C4-2B (cell line): ENCODE results near the gene LIPA.
"Not testable (repeated sequence)": the region's sequence is repeated elsewhere in the genome, so short reads cannot be mapped to it uniquely, and the experiment has no call there.

Source experiments
- H3K27ac ChIP-seq: fragments of 450-650 bp; 2 replicates; pipeline ENCODE4 v1.5.1; 2017
- ZFX ChIP-seq: fragments of 450-650 bp; IDR thresholded peaks from 2 replicates; pipeline ENCODE4 v1.6.1; 2017
- TF ChIP-seq, protein P1 (sequence below): fragments of 450-650 bp; conservative IDR thresholded peaks from 2 replicates; pipeline ENCODE4 v1.5.1; 2017; ENCODE audit warnings: mild to moderate bottlenecking

LIPA gene

DNA sequence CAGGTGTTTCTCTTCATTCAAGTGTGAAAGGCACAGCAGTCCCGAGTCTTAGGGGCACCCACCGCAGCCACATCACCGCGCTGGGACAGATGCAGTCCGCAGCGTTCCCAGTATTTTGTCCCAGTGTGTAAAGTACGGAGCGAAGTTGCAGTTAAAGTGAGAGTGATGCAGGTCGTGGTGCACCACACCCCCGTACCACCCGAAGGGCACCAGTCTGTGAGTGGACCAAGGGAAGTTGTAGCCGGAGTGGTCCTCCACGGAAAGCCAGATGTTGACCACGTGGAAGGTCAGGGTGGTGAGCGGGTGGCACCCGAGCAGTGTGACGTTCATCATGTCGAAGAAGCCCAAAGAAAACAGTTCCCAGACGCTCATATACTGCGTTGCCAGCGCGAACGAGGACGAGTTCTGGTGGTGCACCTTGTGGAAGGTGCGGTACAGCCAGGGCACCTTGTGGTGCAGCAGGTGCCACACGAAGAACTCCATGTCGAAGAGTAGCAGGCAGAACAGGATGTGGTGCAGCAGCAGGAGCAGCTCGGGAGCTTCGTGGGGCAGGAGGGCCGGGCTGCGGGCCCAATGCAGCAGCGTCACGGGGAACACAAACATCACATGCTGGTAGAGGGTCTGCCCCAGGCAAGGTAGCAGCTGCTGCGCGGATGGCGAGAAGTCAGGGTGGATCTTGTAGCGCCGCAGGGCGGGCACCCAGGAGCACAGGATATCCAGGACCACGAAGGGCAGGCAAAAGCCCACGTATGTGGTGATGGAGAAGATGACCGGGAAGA, 45.0 kb downstream of the LIPA start:
- TF ChIP-seq, protein P1, sequence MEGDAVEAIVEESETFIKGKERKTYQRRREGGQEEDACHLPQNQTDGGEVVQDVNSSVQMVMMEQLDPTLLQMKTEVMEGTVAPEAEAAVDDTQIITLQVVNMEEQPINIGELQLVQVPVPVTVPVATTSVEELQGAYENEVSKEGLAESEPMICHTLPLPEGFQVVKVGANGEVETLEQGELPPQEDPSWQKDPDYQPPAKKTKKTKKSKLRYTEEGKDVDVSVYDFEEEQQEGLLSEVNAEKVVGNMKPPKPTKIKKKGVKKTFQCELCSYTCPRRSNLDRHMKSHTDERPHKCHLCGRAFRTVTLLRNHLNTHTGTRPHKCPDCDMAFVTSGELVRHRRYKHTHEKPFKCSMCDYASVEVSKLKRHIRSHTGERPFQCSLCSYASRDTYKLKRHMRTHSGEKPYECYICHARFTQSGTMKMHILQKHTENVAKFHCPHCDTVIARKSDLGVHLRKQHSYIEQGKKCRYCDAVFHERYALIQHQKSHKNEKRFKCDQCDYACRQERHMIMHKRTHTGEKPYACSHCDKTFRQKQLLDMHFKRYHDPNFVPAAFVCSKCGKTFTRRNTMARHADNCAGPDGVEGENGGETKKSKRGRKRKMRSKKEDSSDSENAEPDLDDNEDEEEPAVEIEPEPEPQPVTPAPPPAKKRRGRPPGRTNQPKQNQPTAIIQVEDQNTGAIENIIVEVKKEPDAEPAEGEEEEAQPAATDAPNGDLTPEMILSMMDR, result no peak
- no peak for TF ChIP-seq ZFX
- no peak overlapping the region for H3K27ac ChIP-seq

DNA sequence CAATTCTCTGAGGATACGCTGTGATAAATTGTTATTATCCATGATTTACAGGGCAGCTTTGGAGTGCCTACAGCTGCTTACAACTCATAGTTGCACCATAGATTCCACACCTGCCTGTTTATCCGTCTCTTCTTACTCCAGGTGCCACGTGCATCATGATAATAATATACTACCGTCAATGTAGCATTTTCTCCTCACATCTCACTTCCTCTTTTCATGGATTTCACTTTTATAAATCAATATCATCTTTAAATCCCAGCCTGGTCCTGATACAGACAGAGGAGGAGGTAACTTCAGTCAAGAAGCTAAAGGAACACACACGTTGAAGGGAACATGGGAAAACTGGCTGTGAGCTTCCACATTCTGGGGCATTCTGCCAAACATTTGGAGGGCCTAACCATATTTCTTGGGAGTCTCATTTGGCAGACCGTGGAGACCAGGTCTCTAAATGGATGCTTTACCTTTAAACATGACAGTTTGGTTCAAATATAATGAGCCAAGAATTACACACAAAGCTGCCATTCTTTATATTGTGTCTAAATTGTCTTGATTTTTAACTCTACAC, 46.9 kb downstream of the LIPA start:
- TF ChIP-seq, protein P1, result no peak
- TF ChIP-seq ZFX, result no peak
- H3K27ac ChIP-seq, result no peak overlapping the region

GRCh38 chr10:89203237-89203636, 48.3 kb downstream of the LIPA start:
- TF ChIP-seq ZFX, result no peak
- TF ChIP-seq, protein P1, result no peak
- no peak overlapping the region for H3K27ac ChIP-seq

DNA sequence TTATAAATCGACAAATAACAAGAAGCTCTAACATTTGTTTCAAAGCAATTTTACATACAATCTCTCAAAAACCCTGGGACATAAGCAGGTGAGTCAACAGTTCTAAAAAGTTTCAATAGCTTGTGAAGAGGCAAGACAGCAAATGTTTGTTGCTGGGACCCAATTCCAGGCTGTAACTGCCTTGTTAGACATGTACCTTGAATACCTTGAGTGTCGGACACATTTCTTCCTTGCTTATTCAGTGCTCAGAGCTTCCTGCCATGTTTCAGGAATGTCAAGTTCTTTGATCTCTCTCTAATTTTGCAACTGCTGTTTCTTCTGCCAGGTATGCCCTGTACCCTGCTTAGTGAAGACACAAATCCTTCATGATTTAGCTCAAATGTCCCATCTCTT, 49.5 kb downstream of the LIPA start:
- no peak overlapping the region for H3K27ac ChIP-seq
- TF ChIP-seq ZFX, result no peak
- TF ChIP-seq, protein P1, result no peak

- no peak overlapping the region for H3K27ac ChIP-seq
- TF ChIP-seq ZFX, result no peak
- TF ChIP-seq, protein P1, result no peak
Observed at GRCh38 chr10:89201345-89202032, 50.1 kb downstream of the LIPA start.

DNA sequence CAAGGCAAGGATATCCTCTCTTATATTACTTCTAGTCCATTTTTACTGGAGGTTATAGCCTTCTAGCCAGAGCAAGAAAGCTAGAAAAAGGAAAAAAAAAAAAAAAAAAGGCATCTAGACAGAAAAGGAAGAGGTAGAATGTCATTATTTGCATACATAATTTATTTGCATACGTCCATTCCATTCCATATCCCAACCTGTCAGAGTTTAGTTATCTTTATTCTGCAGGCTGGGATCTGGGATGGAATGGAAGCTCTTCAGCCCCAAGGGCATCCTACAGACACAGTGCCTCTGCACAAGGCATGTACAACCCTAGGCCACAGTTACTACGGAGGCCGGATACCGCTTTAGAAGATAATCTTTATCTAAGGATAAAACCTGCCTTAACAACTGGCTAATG, 54.1 kb downstream of the LIPA start:
- H3K27ac ChIP-seq, result no peak overlapping the region
- no peak for TF ChIP-seq ZFX

- not testable (repeated sequence) for H3K27ac ChIP-seq
Observed at GRCh38 chr10:89191301-89191700, 60.3 kb downstream of the LIPA start.

DNA sequence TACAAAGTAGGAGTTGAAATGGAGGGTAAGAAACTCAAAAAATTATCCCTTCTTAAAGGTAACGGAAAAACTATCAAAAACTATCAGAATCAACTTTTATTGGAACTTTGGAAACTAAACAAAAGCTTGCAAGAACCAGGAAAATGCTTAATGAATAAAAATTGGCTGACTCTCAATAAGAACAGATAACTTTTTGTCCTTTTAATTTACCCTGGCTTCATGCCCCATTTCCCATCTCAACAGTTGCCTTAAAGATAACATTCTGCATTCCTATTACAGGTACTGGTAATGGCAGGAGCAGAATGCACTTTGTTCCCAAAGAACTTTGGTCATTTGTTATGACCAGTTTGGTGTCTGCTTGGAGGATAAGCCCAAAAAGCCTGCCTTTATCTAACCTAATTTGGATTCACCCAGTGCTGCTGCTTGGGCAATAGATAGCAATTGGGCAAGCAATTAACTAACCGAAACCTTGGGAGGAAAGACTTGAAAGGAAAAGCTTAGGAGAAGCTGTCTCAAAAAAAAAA, 62.3 kb downstream of the LIPA start:
- no peak overlapping the region for H3K27ac ChIP-seq
- TF ChIP-seq, protein P1, result no peak
- TF ChIP-seq ZFX, result no peak
